ENCODE data around the gene ANKZF1.
"Not testable (repeated sequence)": the region's sequence is repeated elsewhere in the genome, so short reads cannot be mapped to it uniquely, and the experiment has no call there.

Gene ANKZF1

GRCh38 chr2:219254590-219255201 lies 25.1 kb downstream of the ANKZF1 start:
- no peak for DNase-seq (ENCODE audit: low spot score)

- DNase-seq (ENCODE audit: low spot score), result not testable (repeated sequence)
Observed at GRCh38 chr2:219258942-219259341, 29.3 kb downstream of the ANKZF1 start.

GRCh38 chr2:219261024-219261855 lies 31.6 kb downstream of the ANKZF1 start:
- no peak for DNase-seq (ENCODE audit: low spot score)

GRCh38 chr2:219266232-219266631 lies 36.6 kb downstream of the ANKZF1 start:
- DNase-seq (ENCODE audit: low spot score), result no peak

GRCh38 chr2:219266886-219267285 lies 37.3 kb downstream of the ANKZF1 start:
- DNase-seq (ENCODE audit: low spot score), result no peak

GRCh38 chr2:219268294-219268693 lies 38.7 kb downstream of the ANKZF1 start:
- no peak for DNase-seq (ENCODE audit: low spot score)

GRCh38 chr2:219269362-219270054 lies 39.9 kb downstream of the ANKZF1 start:
- DNase-seq (ENCODE audit: low spot score), result no peak

- DNase-seq (ENCODE audit: low spot score), result no peak
Observed at GRCh38 chr2:219270055-219270372, 40.4 kb downstream of the ANKZF1 start.

GRCh38 chr2:219271021-219271420 lies 41.4 kb downstream of the ANKZF1 start:
- DNase-seq (ENCODE audit: low spot score), result no peak

- no peak for DNase-seq (ENCODE audit: low spot score)
Observed at GRCh38 chr2:219272356-219272755, 42.8 kb downstream of the ANKZF1 start.

- no peak for DNase-seq (ENCODE audit: low spot score)
Observed at GRCh38 chr2:219272995-219273394, 43.4 kb downstream of the ANKZF1 start.

GRCh38 chr2:219273937-219274336 lies 44.3 kb downstream of the ANKZF1 start:
- DNase-seq (ENCODE audit: low spot score), result no peak

- DNase-seq (ENCODE audit: low spot score), result no peak
Observed at GRCh38 chr2:219274361-219274921, 44.8 kb downstream of the ANKZF1 start.

- DNase-seq (ENCODE audit: low spot score), result peak; percentile 78
Observed at GRCh38 chr2:219277703-219278654, 48.4 kb downstream of the ANKZF1 start.

- no peak for DNase-seq (ENCODE audit: low spot score)
Observed at GRCh38 chr2:219278655-219279150, 49.1 kb downstream of the ANKZF1 start.

GRCh38 chr2:219279151-219279915 lies 49.7 kb downstream of the ANKZF1 start, which contains the start of gene DNAJB2:
TSS of gene DNAJB2 (plus strand) at chr2:219279366. CDS start at chr2:219279834, 468 bp downstream.
- DNase-seq (ENCODE audit: low spot score), result peak; percentile 98

GRCh38 chr2:219279916-219280516 lies 50.4 kb downstream of the ANKZF1 start:
- no peak for DNase-seq (ENCODE audit: low spot score)

GRCh38 chr2:219280651-219281050 lies 51.0 kb downstream of the ANKZF1 start:
- DNase-seq (ENCODE audit: low spot score), result no peak

GRCh38 chr2:219281588-219281987 lies 52.0 kb downstream of the ANKZF1 start:
- DNase-seq (ENCODE audit: low spot score), result no peak

GRCh38 chr2:219282375-219282774 lies 52.8 kb downstream of the ANKZF1 start:
- DNase-seq (ENCODE audit: low spot score), result no peak

Measured in HuH-7.5 (cell line).